ENCODE data around the gene RP9.

GRCh38 chr7:33076737-33077136 lies 32.5 kb downstream of the RP9 start:
- TF ChIP-seq, protein P1, sequence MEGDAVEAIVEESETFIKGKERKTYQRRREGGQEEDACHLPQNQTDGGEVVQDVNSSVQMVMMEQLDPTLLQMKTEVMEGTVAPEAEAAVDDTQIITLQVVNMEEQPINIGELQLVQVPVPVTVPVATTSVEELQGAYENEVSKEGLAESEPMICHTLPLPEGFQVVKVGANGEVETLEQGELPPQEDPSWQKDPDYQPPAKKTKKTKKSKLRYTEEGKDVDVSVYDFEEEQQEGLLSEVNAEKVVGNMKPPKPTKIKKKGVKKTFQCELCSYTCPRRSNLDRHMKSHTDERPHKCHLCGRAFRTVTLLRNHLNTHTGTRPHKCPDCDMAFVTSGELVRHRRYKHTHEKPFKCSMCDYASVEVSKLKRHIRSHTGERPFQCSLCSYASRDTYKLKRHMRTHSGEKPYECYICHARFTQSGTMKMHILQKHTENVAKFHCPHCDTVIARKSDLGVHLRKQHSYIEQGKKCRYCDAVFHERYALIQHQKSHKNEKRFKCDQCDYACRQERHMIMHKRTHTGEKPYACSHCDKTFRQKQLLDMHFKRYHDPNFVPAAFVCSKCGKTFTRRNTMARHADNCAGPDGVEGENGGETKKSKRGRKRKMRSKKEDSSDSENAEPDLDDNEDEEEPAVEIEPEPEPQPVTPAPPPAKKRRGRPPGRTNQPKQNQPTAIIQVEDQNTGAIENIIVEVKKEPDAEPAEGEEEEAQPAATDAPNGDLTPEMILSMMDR (IDR thresholded peaks at IDR 0.05; ENCODE audit: insufficient read depth, low read depth, low read length), result no peak
- TF ChIP-seq EZH2 (IDR thresholded peaks at IDR 0.05; ENCODE audit: insufficient read depth, low read length), result no peak
